Spleen (tissue), 11 donors: ENCODE results near the gene CASP6. TPM values are rescaled to one million over a fixed set of nuclear protein-coding genes. Genes with fewer than 3 reads are reported as not detected.

ENCODE experiments used
- DNase-seq: peaks from one replicate; pipeline ENCODE4 v3.0.0-alpha.2; 2020
- H3K27ac ChIP-seq, 8 donors: fragments of 200-600 bp; sonication (generic) in 7 of 8; 1 replicate in 4 of 8; 2 replicates in 4 of 8; pipeline versions ENCODE4 v1.5.0 to v1.8.0; 2016 to 2021; ENCODE audit warnings: inconsistent platforms in 4 of 8, mild to moderate bottlenecking in 4 of 8, moderate library complexity in 1 of 8
- H3K27me3 ChIP-seq, 7 donors: fragments of 200-600 bp; sonication (generic) in 6 of 7; replicated peaks in 1 of 7; 1 replicate in 4 of 7; 2 replicates in 3 of 7; pipeline versions ENCODE4 v1.5.0 to v1.8.0; 2016 to 2021; ENCODE audit warnings: inconsistent platforms in 3 of 7, mild to moderate bottlenecking in 1 of 7
- H3K36me3 ChIP-seq, 6 donors: fragments of 200-600 bp; sonication (generic) in 5 of 6; 1 replicate in 4 of 6; 2 replicates in 2 of 6; pipeline versions ENCODE4 v1.5.0 to v1.8.0; 2016 to 2021; ENCODE audit warnings: inconsistent platforms in 2 of 6
- H3K4me1 ChIP-seq, 6 donors: fragments of 200-600 bp; sonication (generic) in 5 of 6; 1 replicate in 3 of 6; 2 replicates in 3 of 6; pipeline versions ENCODE4 v1.5.0 to v1.8.0; 2016 to 2021; ENCODE audit warnings: inconsistent platforms in 3 of 6
- H3K4me3 ChIP-seq, 8 donors: fragments of 200-600 bp; sonication (generic) in 7 of 8; 1 replicate in 4 of 8; 2 replicates in 4 of 8; pipeline versions ENCODE4 v1.5.0 to v1.8.0; 2016 to 2021; ENCODE audit warnings: inconsistent platforms in 4 of 8, mild to moderate bottlenecking in 4 of 8, moderate library complexity in 2 of 8
- H3K9me3 ChIP-seq, 8 donors: fragments of 200-600 bp; sonication (generic) in 7 of 8; 1 replicate in 4 of 8; 2 replicates in 4 of 8; pipeline versions ENCODE4 v1.5.0 to v1.8.0; 2016 to 2021; ENCODE audit warnings: inconsistent platforms in 4 of 8
- CTCF ChIP-seq, 11 experiments: fragments of 200-600 bp in 7 of 11; fragments of 450-650 bp in 4 of 11; sonication (generic) in 4 of 11; IDR thresholded peaks in 8 of 11; conservative IDR thresholded peaks in 3 of 11; 1 replicate in 7 of 11; 2 replicates in 4 of 11; pipeline versions ENCODE4 v1.4.0 to v1.8.0; 2016 to 2021; ENCODE audit warnings: antibody characterized with exemption in 11 of 11, inconsistent platforms in 4 of 11, mild to moderate bottlenecking in 1 of 11
- POLR2A ChIP-seq, 3 donors: fragments of 450-650 bp; IDR thresholded peaks; one replicate each; pipeline ENCODE4 v1.5.1; 2017; ENCODE audit warnings: antibody characterized with exemption in 3 of 3, mild to moderate bottlenecking in 1 of 3
- POLR2AphosphoS5 ChIP-seq, 3 donors: sonication (generic); formaldehyde crosslinking; IDR thresholded peaks; one replicate each; pipeline ENCODE4 v1.5.1; 2017; ENCODE audit warnings: antibody characterized with exemption in 3 of 3
- WGBS, 5 donors: extraction: QIAGEN DNeasy Blood & Tissue Kit in 3 of 5; methylation state at CpG; one replicate each; pipeline versions ENCODE4 v1.1.5 to v1.1.7; 2013 to 2018; 5-methylcytosine and 5-hydroxymethylcytosine counted together
- intact Hi-C: fragments of 100-400 bp; cut with DNase I; formaldehyde crosslinking; loops from one replicate; pipeline ENCODE4 v1.15.0; 2023; ENCODE audit warnings: low total_unique reads
- polyA plus RNA-seq, 3 donors: library from polyadenylated mRNA; stranded (reverse); fragments of 200-250 nt; gene quantifications; one replicate each; pipeline ENCODE4 v1.2.1, GENCODE V29; 2013
- total RNA-seq, 7 donors: library from RNA; depleted of rRNA in 3 of 7; stranded (reverse); fragments of >200 nt in 3 of 7; fragmentation: NEBNext Ultra II Directional in 4 of 7; extraction: Animal tissue kit (Norgen Biotek cat#: 25700) in 4 of 7; gene quantifications; one replicate each; pipeline versions ENCODE4 v1.1.0 to v1.2.1, GENCODE V29; 2016 to 2021
- donor health status: healthy with polysubstance abuse.
- donor health status: DM: no; HTN: no; CAD: no; lungs with moderate emphysema.
- donor health status: DM: no; HTN: no; CAD: no.
- donor health status: Bipolar disorder and iron deficiency.
- donor health status: healthy.
- donor health status: DM: no; HTN: no; CAD: no.
- donor health status: DM: yes; HTN: yes; CAD: no.

The CASP6 gene
- total and polyA plus RNA-seq, 10 donors = 7.7 to 34.5 (median 14.6) TPM

- no peaks in the 10 kb centered on the region for H3K27me3 ChIP-seq
- H3K36me3 ChIP-seq = peaks cover 0 to 30% (median 2%) of the 10 kb centered on the region in 6 donors
- no peak for DNase-seq
- TF ChIP-seq POLR2AphosphoS5 (IDR thresholded peaks at IDR 0.05) (no peak), POLR2A (IDR thresholded peaks at IDR 0.05) (no peak), CTCF (IDR thresholded peaks at IDR 0.05 in 8 of 11, conservative IDR thresholded peaks at IDR 0.05 in 3 of 11) (no peak)
- intact Hi-C loops = no loop called here
- no peak overlapping the region for H3K4me3 ChIP-seq
- peaks cover 0 to 5% (median 0%) of the 10 kb centered on the region in 6 donors for H3K4me1 ChIP-seq
- H3K27ac ChIP-seq = no peak overlapping the region
- WGBS, 5 donors = 73 to 79% (median 77%) methylated on average over 6 of the region's 6 CpGs
- peaks cover 3 to 24% (median 21%) of the 10 kb centered on the region in 8 donors for H3K9me3 ChIP-seq
Measured at GRCh38 chr4:109655396-109655795, 47.8 kb downstream of the CASP6 start.

GRCh38 chr4:109649872-109650271 lies 53.4 kb downstream of the CASP6 start:
- Histone ChIP-seq H3K4me3 (no peak overlapping the region), H3K36me3 (peaks cover 0 to 14% (median 0%) of the 10 kb centered on the region in 6 donors), H3K27ac (peak overlapping the region; percentile 37 to 76 (median 71)), H3K27me3 (no peaks in the 10 kb centered on the region), H3K4me1 (peaks cover 0 to 50% (median 10%) of the 10 kb centered on the region in 6 donors), H3K9me3 (peaks cover 3 to 32% (median 29%) of the 10 kb centered on the region in 8 donors)
- 73 to 90% (median 79%) methylated on average over 1 of the region's 1 CpG for WGBS, 5 donors
- intact Hi-C loops = no loop called here
- no peak for DNase-seq
- no peak for TF ChIP-seq POLR2AphosphoS5 (IDR thresholded peaks at IDR 0.05)

- H3K4me3 ChIP-seq = no peak overlapping the region
- no peaks in the 10 kb centered on the region for H3K27me3 ChIP-seq
- WGBS, 5 donors = 57 to 78% (median 71%) methylated on average over 2 of the region's 2 CpGs
- peaks cover 3 to 32% (median 29%) of the 10 kb centered on the region in 8 donors for H3K9me3 ChIP-seq
- peak overlapping the region; percentile 29 to 76 (median 71) for H3K27ac ChIP-seq
- peaks cover 0 to 14% (median 0%) of the 10 kb centered on the region in 6 donors for H3K36me3 ChIP-seq
- no peak for DNase-seq
- TF ChIP-seq POLR2AphosphoS5 (IDR thresholded peaks at IDR 0.05) (no peak), POLR2A (IDR thresholded peaks at IDR 0.05) (no peak), CTCF (IDR thresholded peaks at IDR 0.05 in 8 of 11, conservative IDR thresholded peaks at IDR 0.05 in 3 of 11) (no peak)
- intact Hi-C loops = no loop called here
- H3K4me1 ChIP-seq = peaks cover 0 to 50% (median 10%) of the 10 kb centered on the region in 6 donors
Measured at GRCh38 chr4:109648997-109649575, 54.2 kb downstream of the CASP6 start.

GRCh38 chr4:109648266-109648996 lies 54.8 kb downstream of the CASP6 start:
- Histone ChIP-seq H3K27ac (peak overlapping the region; percentile 29 to 76 (median 71)), H3K9me3 (peaks cover 3 to 29% (median 28%) of the 10 kb centered on the region in 8 donors), H3K4me1 (peaks cover 0 to 50% (median 10%) of the 10 kb centered on the region in 6 donors), H3K27me3 (no peaks in the 10 kb centered on the region), H3K4me3 (no peak overlapping the region), H3K36me3 (peaks cover 0 to 13% (median 0%) of the 10 kb centered on the region in 6 donors)
- no peak for DNase-seq
- intact Hi-C loops = no loop called here
- TF ChIP-seq POLR2A (IDR thresholded peaks at IDR 0.05) (no peak), CTCF (IDR thresholded peaks at IDR 0.05 in 8 of 11, conservative IDR thresholded peaks at IDR 0.05 in 3 of 11) (no peak), POLR2AphosphoS5 (IDR thresholded peaks at IDR 0.05) (no peak)
- WGBS, 5 donors = 54 to 66% (median 62%) methylated on average over 5 of the region's 5 CpGs
